ENCODE data around the gene GUCY1B1.

Gene GUCY1B1

GRCh38 chr4:155799116-155799793, 40.4 kb downstream of the GUCY1B1 start:
- DNase-seq (ENCODE audit: low read depth in 2 of 2) = no peak

GRCh38 chr4:155799794-155800123, 40.9 kb downstream of the GUCY1B1 start:
- no peak for DNase-seq (ENCODE audit: low read depth in 2 of 2)

DNA sequence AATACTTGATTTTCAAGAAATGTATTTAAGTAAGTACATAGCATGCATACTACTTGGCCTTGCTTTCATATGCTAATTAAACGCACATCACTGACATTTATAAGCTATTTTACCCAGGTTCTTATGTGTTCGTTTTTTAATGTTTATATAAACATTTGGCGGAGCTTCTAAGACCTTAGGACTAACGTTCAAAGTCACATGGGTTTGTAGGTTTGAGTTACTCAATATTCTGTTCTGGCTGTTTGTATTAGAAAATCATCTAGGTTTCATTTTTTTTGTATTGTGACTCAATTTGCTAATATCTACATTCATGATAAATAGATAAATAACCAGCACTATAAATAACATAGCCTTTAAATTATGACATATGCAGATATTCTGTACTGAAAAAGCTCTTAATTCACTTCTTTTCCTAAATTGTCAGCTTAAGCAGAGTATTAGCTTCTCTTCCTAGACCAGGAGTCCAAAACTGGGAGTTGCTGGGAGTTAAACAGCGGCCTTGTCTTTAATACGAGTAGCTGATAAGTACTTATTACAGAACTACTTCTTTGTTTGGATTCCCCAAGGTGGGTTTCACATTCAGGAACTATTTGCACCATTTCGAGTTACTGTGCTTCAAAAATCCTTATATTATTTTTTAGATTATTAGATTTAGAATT, 42.0 kb downstream of the GUCY1B1 start:
- no peak for DNase-seq (ENCODE audit: low read depth in 2 of 2)

DNA sequence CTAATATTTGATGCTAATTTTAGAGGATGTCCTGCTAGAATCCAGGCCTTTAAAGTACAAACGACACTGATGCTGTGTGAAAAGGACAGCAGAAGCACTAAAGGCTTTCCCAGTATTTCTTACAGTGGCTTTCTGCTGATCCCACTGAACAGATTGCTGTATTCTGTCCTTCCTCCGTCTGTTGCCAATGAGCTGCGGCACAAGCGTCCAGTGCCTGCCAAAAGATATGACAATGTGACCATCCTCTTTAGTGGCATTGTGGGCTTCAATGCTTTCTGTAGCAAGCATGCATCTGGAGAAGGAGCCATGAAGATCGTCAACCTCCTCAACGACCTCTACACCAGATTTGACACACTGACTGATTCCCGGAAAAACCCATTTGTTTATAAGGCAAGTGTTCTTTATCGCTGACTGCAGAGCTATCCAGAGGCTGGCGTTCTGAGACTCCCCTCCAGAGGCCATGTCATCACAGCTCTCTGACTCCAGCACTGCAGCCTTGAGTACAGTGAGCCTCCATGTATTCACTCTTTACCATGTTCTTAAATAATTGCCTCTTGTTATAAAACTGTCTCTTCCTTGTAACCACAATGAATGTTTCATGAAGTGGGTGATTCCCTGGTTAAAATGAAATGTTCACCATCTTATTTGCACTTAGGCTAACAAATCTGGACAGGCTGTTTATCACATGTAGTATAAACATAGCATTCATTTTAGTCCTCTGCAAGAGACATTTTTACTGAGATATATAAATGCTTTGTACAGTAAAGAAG, 43.6 kb downstream of the GUCY1B1 start:
- DNase-seq (ENCODE audit: low read depth in 2 of 2) = no peak

DNA sequence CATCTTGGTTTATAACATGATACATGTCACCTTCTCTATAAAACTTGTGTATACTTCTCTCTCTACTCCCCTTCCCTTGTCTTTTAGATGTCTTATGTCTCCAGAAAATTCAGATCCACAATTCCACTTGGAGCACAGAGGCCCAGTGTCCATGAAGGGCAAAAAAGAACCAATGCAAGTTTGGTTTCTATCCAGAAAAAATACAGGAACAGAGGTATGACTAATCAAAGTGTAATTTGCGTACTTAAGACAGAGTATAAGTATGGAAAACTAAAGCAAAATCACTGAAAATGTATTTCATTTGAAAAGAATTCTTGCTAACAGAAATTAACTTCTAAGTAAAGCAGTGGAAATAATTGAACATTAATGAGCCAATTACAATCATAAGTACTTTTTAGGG, 46.2 kb downstream of the GUCY1B1 start:
- no peak for DNase-seq (ENCODE audit: low read depth in 2 of 2)

DNA sequence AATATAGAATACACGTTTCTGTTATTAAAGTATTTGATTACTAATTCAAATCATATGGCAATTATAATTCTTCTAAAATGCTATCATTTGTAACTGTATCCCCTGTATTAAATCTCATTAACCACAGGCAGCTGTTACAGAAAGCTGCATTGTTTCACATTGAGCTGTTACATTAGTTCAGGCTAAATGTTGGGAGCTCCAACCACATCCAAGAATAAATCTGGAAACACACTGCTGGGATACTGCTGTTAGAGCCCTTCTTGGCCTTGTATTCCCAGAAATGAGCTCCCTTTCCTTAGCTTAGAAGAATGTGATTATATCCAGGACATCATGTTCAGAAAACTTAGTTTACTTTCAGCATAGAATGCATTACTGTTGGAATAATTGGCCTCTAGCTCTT, 48.2 kb downstream of the GUCY1B1 start:
- DNase-seq (ENCODE audit: low read depth in 2 of 2) = no peak

DNA sequence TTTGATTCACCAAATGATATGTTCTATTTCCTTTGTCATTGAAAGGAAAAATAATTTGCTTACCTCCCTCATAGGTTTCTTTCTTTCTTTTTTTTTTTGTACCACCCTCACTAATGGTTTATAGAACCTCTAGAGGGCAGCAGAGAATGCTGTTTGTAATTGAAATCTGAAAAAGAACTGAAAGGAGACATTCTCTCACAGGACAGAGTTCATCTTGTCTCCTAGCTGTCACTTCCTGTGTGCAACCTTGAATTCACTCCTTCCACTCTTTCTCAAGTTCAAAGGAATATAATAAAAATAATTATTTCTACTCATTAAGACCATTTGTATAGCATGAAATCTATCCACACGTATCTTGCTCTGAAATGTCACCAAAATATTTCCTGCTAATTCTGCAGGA, 51.0 kb downstream of the GUCY1B1 start:
- no peak for DNase-seq (ENCODE audit: low read depth in 2 of 2)

DNA sequence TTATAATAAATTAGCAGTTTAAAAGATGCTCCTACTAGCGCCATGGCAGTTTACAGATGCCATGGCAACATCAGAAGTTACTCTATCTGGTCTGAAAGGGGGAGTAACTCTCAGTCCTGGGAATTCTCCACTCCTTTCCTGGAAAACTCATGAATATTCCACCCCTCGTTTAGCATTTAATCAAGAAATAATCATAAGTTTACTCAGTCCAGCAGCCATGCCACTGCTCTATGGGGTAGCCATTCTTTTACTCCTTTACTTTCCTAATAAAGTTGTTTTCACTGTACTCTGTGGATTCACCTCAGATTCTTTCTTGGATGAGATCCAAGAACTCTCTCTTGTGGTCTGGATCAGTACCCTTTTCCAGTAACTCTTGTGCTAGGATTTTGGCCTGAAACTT, 52.3 kb downstream of the GUCY1B1 start:
- no peak for DNase-seq (ENCODE audit: low read depth in 2 of 2)

GRCh38 chr4:155818639-155819038, 59.8 kb downstream of the GUCY1B1 start:
- DNase-seq (ENCODE audit: low read depth in 2 of 2) = no peak

DNA sequence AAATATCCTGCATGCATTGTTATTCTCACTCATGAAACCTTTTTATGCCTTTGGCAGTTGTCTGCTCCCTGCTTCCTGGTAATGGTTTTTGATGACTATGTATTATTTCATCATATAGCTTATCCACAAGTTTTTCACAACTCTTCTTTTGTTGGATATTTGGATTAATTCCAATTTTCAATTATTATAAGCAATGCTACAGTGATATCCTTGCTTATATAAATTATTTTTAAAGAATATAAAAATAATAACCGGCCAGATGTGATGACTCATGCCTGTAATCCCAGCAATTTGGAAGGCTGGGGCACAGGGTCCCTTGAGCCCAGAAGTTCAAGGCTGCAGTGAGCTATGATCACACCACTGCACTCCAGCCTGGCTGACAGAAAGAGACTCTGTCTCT, 60.2 kb downstream of the GUCY1B1 start:
- no peak for DNase-seq (ENCODE audit: low read depth in 2 of 2)

- DNase-seq (ENCODE audit: low read depth in 2 of 2) = no peak
Measured at GRCh38 chr4:155820887-155821518, 62.2 kb downstream of the GUCY1B1 start.

GRCh38 chr4:155822572-155822971, 63.8 kb downstream of the GUCY1B1 start:
- DNase-seq (ENCODE audit: low read depth in 2 of 2) = no peak

GRCh38 chr4:155828628-155829027, 69.8 kb downstream of the GUCY1B1 start:
- DNase-seq (ENCODE audit: low read depth in 2 of 2) = no peak

DNA sequence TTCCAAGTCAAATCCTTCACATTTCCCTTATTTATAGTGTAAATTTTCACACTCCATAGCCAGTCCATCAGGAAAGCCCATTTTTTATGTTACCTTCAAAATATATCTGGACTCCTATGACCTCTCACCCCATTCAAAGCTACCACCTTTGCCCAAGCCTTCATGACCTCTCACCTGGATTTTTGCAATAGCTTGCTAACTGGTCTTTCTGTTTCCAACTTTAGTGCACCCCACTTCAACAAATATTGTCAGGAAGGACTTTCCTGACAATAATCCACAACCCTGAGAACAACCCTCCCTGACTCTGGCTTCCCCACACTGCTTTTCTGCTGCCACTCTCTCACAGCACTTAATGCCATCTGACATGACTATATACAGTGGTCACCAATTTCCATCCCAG, 73.8 kb downstream of the GUCY1B1 start:
- DNase-seq (ENCODE audit: low read depth in 2 of 2) = no peak

DNA sequence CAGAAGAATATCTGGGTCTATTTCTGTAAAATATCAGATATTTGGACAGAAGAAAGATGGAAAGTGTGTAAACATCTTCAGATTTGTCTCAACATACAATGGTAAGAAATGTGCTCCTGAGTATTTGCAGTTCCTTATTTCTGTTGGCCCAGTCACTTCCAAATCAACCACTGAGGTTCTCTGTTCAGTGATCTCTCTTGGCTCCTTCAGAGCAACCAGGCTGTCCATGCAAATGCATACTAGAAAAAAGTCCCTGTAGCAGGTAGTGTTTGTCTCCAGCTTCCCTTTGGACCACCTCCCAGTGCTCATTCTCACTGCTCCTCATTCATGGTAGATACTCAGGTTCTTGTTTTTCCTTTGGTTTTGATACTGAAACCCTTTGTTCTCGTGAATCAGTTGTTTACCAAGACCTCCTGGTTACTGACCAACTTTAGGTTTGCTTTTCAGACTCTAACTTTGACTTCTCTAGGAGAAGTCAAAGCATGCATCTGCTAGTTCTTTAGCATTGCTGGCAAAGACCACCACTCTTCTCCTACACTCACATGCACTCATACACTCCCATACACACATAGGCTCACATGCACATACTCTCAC, 78.5 kb downstream of the GUCY1B1 start:
- no peak for DNase-seq (ENCODE audit: low read depth in 2 of 2)

DNA sequence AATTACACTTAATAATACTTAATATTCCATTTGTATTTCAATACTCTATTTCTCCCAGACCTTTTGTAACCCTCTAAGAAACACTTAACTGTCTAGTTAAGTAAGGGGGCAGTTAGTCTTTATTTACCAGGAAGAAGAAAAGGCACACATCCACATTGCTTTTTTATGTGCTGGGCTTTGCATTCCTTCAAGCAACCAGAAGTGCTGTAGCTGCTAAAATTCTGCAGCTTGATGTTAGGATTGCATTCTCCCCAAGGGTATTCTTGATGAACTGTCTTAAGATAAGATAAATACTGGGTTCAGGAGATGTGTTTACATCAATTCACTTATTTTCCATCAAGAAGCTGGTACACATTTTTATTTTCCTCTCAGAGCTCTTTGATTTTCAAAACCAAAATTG, 83.3 kb downstream of the GUCY1B1 start:
- DNase-seq (ENCODE audit: low read depth in 2 of 2) = no peak

GRCh38 chr4:155846929-155847328, 88.1 kb downstream of the GUCY1B1 start:
- DNase-seq (ENCODE audit: low read depth in 2 of 2) = no peak

DNA sequence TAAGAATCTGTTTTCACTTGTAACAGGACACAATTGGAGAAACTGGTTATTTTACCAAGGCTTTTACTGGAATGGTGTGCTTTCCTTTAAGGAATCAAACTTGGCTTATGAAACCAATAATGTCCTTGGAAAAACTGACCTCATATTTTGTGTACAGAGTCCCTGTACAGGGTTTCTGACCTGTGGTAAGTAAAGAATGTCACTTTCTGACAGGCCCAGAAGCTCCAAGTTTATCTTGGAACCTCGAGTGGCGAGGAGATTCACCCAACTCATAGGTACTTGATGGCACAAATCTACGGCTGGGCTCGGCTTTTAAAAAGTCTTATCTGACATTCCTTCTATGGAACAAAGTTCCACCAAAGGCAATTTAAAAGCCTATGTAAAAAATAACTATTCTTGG, 90.2 kb downstream of the GUCY1B1 start:
- no peak for DNase-seq (ENCODE audit: low read depth in 2 of 2)

DNA sequence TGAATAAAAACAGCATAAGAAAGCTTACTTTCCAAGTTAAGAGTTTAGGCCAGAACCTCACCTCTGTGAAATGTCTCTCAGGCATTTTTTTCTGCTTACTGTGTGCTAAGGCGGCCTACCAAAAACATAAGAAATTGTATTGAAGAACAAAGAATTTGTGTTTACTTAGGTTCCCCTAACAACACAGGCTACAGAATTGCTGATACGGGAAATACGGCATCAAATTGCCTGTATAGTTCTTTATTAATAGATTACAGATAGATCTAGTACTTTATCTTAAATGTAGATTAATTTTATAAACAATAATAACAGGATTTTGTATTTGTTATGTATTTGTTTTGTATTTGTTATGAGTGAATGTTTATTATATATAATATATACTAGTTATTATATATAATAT, 94.4 kb downstream of the GUCY1B1 start:
- no peak for DNase-seq (ENCODE audit: low read depth in 2 of 2)

GRCh38 chr4:155854582-155855226, 95.9 kb downstream of the GUCY1B1 start:
- no peak for DNase-seq (ENCODE audit: low read depth in 2 of 2)

DNA sequence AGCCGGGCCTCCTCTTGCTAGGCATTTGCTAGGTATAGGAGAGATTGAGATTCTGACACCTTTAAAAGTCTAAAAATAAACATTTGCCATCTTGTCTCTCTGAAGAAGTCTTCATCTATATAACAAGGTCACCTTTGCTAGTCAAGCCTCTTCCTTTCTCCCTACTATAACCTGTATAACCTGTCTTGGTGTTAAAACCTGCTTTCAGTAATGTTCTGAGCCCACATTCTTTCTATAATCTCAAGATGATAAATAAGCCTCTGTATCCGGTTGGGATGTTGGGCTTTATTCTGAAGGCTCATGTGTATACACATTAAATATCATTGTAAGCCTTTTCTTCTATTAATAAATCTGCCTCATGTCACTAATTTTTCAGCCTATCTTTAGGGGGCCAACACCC, 97.1 kb downstream of the GUCY1B1 start:
- no peak for DNase-seq (ENCODE audit: low read depth in 2 of 2)

All from stimulated activated CD4-positive, alpha-beta T cell treated with anti-CD3 and anti-CD28 coated beads, Interleukin-12 subunit alpha, Interleukin-12 subunit beta, amount 100 ng/mL, for 24 hours (primary cell).